H1 (cell line): Measurements from ENCODE around the gene FAM241A.

Source experiments
- POLR2A ChIP-seq, 2 experiments: IDR thresholded peaks; 1 replicate in 1 of 2; 2 replicates in 1 of 2; pipeline ENCODE4 v1.6.1; 2011; ENCODE audit warnings: low read depth in 2 of 2, low read length in 2 of 2, mild to moderate bottlenecking in 2 of 2; ENCODE audit errors: control extremely low read depth in 1 of 2
- POLR2AphosphoS5 ChIP-seq: IDR thresholded peaks from 2 replicates; pipeline ENCODE4 v1.6.1; 2011; ENCODE audit warnings: low read depth, low read length
- TF ChIP-seq, protein P1 (sequence below), 3 experiments: IDR thresholded peaks; 1 replicate in 2 of 3; 2 replicates in 1 of 3; pipeline versions ENCODE4 v1.5.1 to v1.6.1; 2011; ENCODE audit warnings: low read length in 3 of 3, mild to moderate bottlenecking in 3 of 3, inconsistent platforms in 2 of 3, low read depth in 1 of 3, moderate library complexity in 1 of 3; ENCODE audit not compliant: insufficient read depth in 1 of 3; ENCODE audit errors: control extremely low read depth in 1 of 3

DNA sequence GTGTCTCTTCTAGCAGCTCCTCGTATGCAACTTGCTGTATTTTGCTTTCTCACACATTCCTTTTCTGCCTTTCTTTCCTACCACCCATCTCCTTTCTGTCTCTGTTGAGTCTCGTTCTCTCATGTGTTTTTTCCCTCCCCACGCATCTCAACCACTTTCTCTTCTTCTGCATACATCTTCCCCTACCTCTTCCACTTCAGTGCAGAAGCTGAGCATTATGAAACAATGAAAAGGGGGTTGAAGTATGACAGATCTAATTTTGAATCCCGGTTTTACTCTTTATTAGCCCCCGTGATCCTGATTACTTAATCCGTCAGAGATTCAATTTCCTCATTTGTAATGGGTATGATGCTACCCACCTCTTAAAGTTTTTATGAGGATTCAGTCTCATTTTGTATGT, 7.3 kb downstream of the FAM241A start:
- no peak for TF ChIP-seq POLR2A (IDR thresholded peaks at IDR 0.05; ENCODE audit: control extremely low read depth in 1 of 2, low read depth in 2 of 2, low read length in 2 of 2)
- TF ChIP-seq, protein P1, sequence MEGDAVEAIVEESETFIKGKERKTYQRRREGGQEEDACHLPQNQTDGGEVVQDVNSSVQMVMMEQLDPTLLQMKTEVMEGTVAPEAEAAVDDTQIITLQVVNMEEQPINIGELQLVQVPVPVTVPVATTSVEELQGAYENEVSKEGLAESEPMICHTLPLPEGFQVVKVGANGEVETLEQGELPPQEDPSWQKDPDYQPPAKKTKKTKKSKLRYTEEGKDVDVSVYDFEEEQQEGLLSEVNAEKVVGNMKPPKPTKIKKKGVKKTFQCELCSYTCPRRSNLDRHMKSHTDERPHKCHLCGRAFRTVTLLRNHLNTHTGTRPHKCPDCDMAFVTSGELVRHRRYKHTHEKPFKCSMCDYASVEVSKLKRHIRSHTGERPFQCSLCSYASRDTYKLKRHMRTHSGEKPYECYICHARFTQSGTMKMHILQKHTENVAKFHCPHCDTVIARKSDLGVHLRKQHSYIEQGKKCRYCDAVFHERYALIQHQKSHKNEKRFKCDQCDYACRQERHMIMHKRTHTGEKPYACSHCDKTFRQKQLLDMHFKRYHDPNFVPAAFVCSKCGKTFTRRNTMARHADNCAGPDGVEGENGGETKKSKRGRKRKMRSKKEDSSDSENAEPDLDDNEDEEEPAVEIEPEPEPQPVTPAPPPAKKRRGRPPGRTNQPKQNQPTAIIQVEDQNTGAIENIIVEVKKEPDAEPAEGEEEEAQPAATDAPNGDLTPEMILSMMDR (IDR thresholded peaks at IDR 0.05; ENCODE audit: control extremely low read depth in 1 of 3, insufficient read depth in 1 of 3, low read depth in 1 of 3, low read length in 3 of 3) = no peak
- TF ChIP-seq POLR2AphosphoS5 = no peak
